Fibroblast of pulmonary artery (primary cell): ENCODE measurements around the gene ANO7.

Experiments used
- DNase-seq: peaks from one replicate; pipeline ENCODE4 v3.0.0-alpha.2; 2010; ENCODE audit warnings: low read depth
- H3K4me3 ChIP-seq: replicated peaks from 2 replicates; pipeline ENCODE4 v1.5.1; 2011; ENCODE audit warnings: low read depth, mild to moderate bottlenecking, control low read depth, low read length, moderate library complexity
- CTCF ChIP-seq: IDR thresholded peaks from 2 replicates; pipeline ENCODE4 v1.5.1; 2011; ENCODE audit warnings: mild to moderate bottlenecking, control low read depth, low read length, inconsistent platforms; ENCODE audit errors: missing control alignments

ANO7 gene

GRCh38 chr2:241268716-241269445, 80.4 kb downstream of the ANO7 start:
- TF ChIP-seq CTCF, result no peak
- no peak for DNase-seq
- H3K4me3 ChIP-seq, result no peak overlapping the region

- DNase-seq, result no peak
- no peak for TF ChIP-seq CTCF
- peak overlapping the region; percentile 87 for H3K4me3 ChIP-seq
These were observed 81.4 kb downstream of the ANO7 start for GRCh38 chr2:241269707-241270520.

- peak overlapping the region; percentile 87 for H3K4me3 ChIP-seq
- no peak for TF ChIP-seq CTCF
- DNase-seq, result no peak
These were observed 82.1 kb downstream of the ANO7 start for GRCh38 chr2:241270531-241270930.

- peak overlapping the region; percentile 87 for H3K4me3 ChIP-seq
- TF ChIP-seq CTCF, result no peak
These were observed 83.3 kb downstream of the ANO7 start for GRCh38 chr2:241271706-241272302.

GRCh38 chr2:241272303-241273209, 84.1 kb downstream of the ANO7 start:
- peak overlapping the region; percentile 87 for H3K4me3 ChIP-seq
- peak; percentile 64 for DNase-seq
- no peak for TF ChIP-seq CTCF

More at GRCh38 chr2:241271706-241272302, 83.3 kb downstream of the ANO7 start:
- DNase-seq, result peak; percentile 84
